ENCODE results near the gene TSFM.

DNA sequence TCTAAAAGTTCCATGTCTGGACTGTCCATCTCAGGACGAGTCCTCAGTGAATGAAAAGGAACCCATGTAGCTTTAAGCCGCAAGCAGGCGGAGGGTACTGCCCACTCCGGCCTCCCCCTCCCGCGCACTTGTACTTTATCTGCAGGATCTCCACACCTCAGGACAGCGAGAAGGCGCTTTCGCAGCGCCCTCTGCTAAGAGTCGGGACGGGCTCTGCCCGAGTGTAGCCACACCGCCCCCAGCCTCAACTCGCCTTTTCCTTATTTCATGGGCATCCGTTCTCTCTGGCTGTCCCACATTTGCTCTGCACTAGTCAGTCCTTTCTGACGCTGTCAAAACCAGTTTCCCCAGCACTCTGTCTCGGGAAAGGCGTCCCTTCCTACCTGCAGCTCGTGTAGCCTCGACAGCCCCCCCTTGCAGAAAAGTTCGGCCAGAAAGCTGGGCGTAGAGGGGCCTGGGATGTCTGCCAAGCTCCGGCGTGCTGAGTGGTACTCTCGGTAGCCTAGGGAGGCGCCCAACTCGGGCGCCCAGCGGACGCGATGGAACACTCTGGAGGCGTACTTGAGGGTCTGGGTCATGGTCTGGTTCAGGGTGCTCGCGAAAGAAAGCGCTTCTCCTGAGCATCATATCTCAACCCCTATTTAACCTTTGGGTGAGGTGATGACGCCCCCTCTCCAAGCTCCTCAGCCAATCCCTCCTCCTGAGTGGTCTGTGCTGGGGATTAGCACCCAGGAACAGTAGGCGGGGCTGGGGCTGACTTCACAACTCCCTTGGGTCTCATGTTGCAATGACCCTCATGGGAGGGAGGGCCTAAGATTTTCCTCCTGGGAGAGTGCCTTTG, 15.9 kb upstream of the TSFM start, which contains the start of gene CYP27B1:
- no peak for TF ChIP-seq EGR1 (IDR thresholded peaks at IDR 0.05; ENCODE audit: low read depth)
- TF ChIP-seq SIN3A (IDR thresholded peaks at IDR 0.05; ENCODE audit: low read depth) = no peak
- no peak for TF ChIP-seq CTCF (IDR thresholded peaks at IDR 0.05 in 2 of 3, conservative IDR thresholded peaks at IDR 0.05 in 1 of 3; ENCODE audit: borderline replicate concordance in 1 of 3, insufficient read depth in 1 of 3, low read depth in 2 of 3, low read length in 2 of 3)
- no peak for TF ChIP-seq MAX (IDR thresholded peaks at IDR 0.05)
- peak; percentile 45 for TF ChIP-seq POLR2A (IDR thresholded peaks at IDR 0.05; ENCODE audit: borderline replicate concordance, extremely low read depth, insufficient read depth, insufficient read length)
- TF ChIP-seq, protein P1, sequence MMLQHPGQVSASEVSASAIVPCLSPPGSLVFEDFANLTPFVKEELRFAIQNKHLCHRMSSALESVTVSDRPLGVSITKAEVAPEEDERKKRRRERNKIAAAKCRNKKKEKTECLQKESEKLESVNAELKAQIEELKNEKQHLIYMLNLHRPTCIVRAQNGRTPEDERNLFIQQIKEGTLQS (IDR thresholded peaks at IDR 0.05) = no peak
- TF ChIP-seq, protein P2, sequence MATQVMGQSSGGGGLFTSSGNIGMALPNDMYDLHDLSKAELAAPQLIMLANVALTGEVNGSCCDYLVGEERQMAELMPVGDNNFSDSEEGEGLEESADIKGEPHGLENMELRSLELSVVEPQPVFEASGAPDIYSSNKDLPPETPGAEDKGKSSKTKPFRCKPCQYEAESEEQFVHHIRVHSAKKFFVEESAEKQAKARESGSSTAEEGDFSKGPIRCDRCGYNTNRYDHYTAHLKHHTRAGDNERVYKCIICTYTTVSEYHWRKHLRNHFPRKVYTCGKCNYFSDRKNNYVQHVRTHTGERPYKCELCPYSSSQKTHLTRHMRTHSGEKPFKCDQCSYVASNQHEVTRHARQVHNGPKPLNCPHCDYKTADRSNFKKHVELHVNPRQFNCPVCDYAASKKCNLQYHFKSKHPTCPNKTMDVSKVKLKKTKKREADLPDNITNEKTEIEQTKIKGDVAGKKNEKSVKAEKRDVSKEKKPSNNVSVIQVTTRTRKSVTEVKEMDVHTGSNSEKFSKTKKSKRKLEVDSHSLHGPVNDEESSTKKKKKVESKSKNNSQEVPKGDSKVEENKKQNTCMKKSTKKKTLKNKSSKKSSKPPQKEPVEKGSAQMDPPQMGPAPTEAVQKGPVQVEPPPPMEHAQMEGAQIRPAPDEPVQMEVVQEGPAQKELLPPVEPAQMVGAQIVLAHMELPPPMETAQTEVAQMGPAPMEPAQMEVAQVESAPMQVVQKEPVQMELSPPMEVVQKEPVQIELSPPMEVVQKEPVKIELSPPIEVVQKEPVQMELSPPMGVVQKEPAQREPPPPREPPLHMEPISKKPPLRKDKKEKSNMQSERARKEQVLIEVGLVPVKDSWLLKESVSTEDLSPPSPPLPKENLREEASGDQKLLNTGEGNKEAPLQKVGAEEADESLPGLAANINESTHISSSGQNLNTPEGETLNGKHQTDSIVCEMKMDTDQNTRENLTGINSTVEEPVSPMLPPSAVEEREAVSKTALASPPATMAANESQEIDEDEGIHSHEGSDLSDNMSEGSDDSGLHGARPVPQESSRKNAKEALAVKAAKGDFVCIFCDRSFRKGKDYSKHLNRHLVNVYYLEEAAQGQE (IDR thresholded peaks at IDR 0.05; ENCODE audit: low read depth) = no peak
